H1 (cell line): ENCODE measurements around the gene EIF1B. TPM values are rescaled to one million over a fixed set of nuclear protein-coding genes. Genes with fewer than 3 reads are reported as not detected.

Source experiments
- ASH2L ChIP-seq: fragments of 200-600, 300-600 bp; sonication (generic); IDR thresholded peaks from one replicate; pipeline ENCODE4 v1.7.1; 2017; ENCODE audit warnings: low read length
- BCL11A ChIP-seq, 2 experiments: IDR thresholded peaks; one replicate each; pipeline ENCODE4 v1.6.1; 2011; ENCODE audit warnings: low read depth in 2 of 2, low read length in 2 of 2, mild to moderate bottlenecking in 2 of 2
- CBX8 ChIP-seq: fragments of 300-800, 300-1000 bp; sonication (generic); IDR thresholded peaks from 2 replicates; pipeline ENCODE4 v1.7.1; 2016; ENCODE audit warnings: low read depth, low read length, borderline replicate concordance
- CHD2 ChIP-seq: IDR thresholded peaks from 2 replicates; pipeline ENCODE4 v1.6.1; 2012; ENCODE audit warnings: low read length, improper control_type of control experiment
- GTF2F1 ChIP-seq: IDR thresholded peaks from 2 replicates; pipeline ENCODE4 v1.6.1; 2012; ENCODE audit warnings: low read depth, low read length, improper control_type of control experiment, borderline replicate concordance
- HDAC2 ChIP-seq, 2 experiments: fragments of 300-600 bp in 1 of 2; sonication (generic) in 1 of 2; IDR thresholded peaks; 2 replicates each; pipeline ENCODE4 v1.6.1; 2011 to 2012; ENCODE audit warnings: low read depth in 2 of 2, low read length in 2 of 2, mild to moderate bottlenecking in 2 of 2, moderate library complexity in 2 of 2, borderline replicate concordance in 1 of 2, inconsistent platforms in 1 of 2
- JUN ChIP-seq: IDR thresholded peaks from 2 replicates; pipeline ENCODE4 v1.6.1; 2011; ENCODE audit warnings: low read depth, mild to moderate bottlenecking, improper control_type of control experiment, low read length
- JUND ChIP-seq: IDR thresholded peaks from 2 replicates; pipeline ENCODE4 v1.6.1; 2011; ENCODE audit warnings: mild to moderate bottlenecking, improper control_type of control experiment, low read length
- KDM1A ChIP-seq: fragments of 200-600, 300-600 bp; sonication (generic); IDR thresholded peaks from 2 replicates; pipeline ENCODE4 v1.7.1; 2016; ENCODE audit warnings: mild to moderate bottlenecking, low read length, borderline replicate concordance
- KDM5A ChIP-seq: fragments of 200-600 bp; IDR thresholded peaks from 2 replicates; pipeline ENCODE4 v1.7.1; 2012; ENCODE audit warnings: mild to moderate bottlenecking, low read length, inconsistent platforms, mixed read lengths
- MAFK ChIP-seq: IDR thresholded peaks from 2 replicates; pipeline ENCODE4 v1.6.1; 2012; ENCODE audit warnings: low read depth, mild to moderate bottlenecking, improper control_type of control experiment, low read length
- MAX ChIP-seq: IDR thresholded peaks from 2 replicates; pipeline ENCODE4 v1.6.1; 2012; ENCODE audit warnings: inconsistent platforms
- POLR2A ChIP-seq, 2 experiments: IDR thresholded peaks; 1 replicate in 1 of 2; 2 replicates in 1 of 2; pipeline ENCODE4 v1.6.1; 2011; ENCODE audit warnings: low read depth in 2 of 2, low read length in 2 of 2, mild to moderate bottlenecking in 2 of 2; ENCODE audit errors: control extremely low read depth in 1 of 2
- POU5F1 ChIP-seq: IDR thresholded peaks from 2 replicates; pipeline ENCODE4 v1.6.1; 2011; ENCODE audit warnings: low read depth, mild to moderate bottlenecking, low read length, moderate library complexity
- RAD21 ChIP-seq, 2 experiments: IDR thresholded peaks in 1 of 2; conservative IDR thresholded peaks in 1 of 2; 2 replicates each; pipeline ENCODE4 v1.6.1; 2011; ENCODE audit warnings: low read depth in 2 of 2, low read length in 2 of 2, improper control_type of control experiment in 1 of 2, inconsistent platforms in 1 of 2, mild to moderate bottlenecking in 1 of 2, moderate library complexity in 1 of 2
- RXRA ChIP-seq: IDR thresholded peaks from 2 replicates; pipeline ENCODE4 v1.6.1; 2011; ENCODE audit warnings: low read depth, mild to moderate bottlenecking, low read length, moderate library complexity; ENCODE audit not compliant: insufficient read depth
- SIX5 ChIP-seq: IDR thresholded peaks from 2 replicates; pipeline ENCODE4 v1.6.1; 2011; ENCODE audit warnings: mild to moderate bottlenecking, low read depth, low read length
- SP1 ChIP-seq: IDR thresholded peaks from 2 replicates; pipeline ENCODE4 v1.6.1; 2011; ENCODE audit warnings: low read depth, low read length
- SP2 ChIP-seq: IDR thresholded peaks from 2 replicates; pipeline ENCODE4 v1.6.1; 2012; ENCODE audit warnings: mild to moderate bottlenecking, low read length, inconsistent platforms
- SRF ChIP-seq: IDR thresholded peaks from 2 replicates; pipeline ENCODE4 v1.6.1; 2011; ENCODE audit warnings: mild to moderate bottlenecking, low read depth, low read length, moderate library complexity
- SUZ12 ChIP-seq: fragments of 200-600 bp; sonication (generic); IDR thresholded peaks from 2 replicates; pipeline ENCODE4 v1.6.1; 2012; ENCODE audit warnings: mild to moderate bottlenecking, inconsistent platforms, low read length, moderate library complexity, mixed read lengths
- TAF1 ChIP-seq: IDR thresholded peaks from 2 replicates; pipeline ENCODE4 v1.6.1; 2011; ENCODE audit warnings: mild to moderate bottlenecking, low read depth, low read length
- TBP ChIP-seq: IDR thresholded peaks from 2 replicates; pipeline ENCODE4 v1.6.1; 2011; ENCODE audit warnings: low read depth, low read length, improper control_type of control experiment
- TEAD4 ChIP-seq: IDR thresholded peaks from 2 replicates; pipeline ENCODE4 v1.6.1; 2012; ENCODE audit warnings: low read depth, low read length, inconsistent platforms, mixed read lengths
- USF2 ChIP-seq: IDR thresholded peaks from 2 replicates; pipeline ENCODE4 v1.6.1; 2011; ENCODE audit warnings: low read length, improper control_type of control experiment
- polyA plus RNA-seq, 7 experiments: library from polyadenylated mRNA; depleted of rRNA in 3 of 7; stranded (reverse) in 5 of 7; unstranded in 2 of 7; fragments of >200 nt in 5 of 7; fragments of 200-250 nt in 2 of 7; gene quantifications; 1 replicate in 5 of 7; 2 replicates in 1 of 7; 4 replicates in 1 of 7; pipeline versions ENCODE4 v1.2.1 to v1.2.3, GENCODE V29; 2011 to 2013; ENCODE audit warnings: missing spikeins in 2 of 7, mixed read lengths in 2 of 7
- total RNA-seq: library from RNA; stranded (reverse); fragmentation: NEBNext Ultra II Directional; extraction: Animal tissue kit (Norgen Biotek cat#: 25700); gene quantifications from 2 replicates; pipeline ENCODE4 v1.2.1, GENCODE V29; 2021

EIF1B gene
- total and polyA plus RNA-seq, 2 of the 8 experiments (the other 6 are each of a cell fraction or from before 2014, with no cell fraction given) = 42.4 to 115 TPM

- peak; percentile 56; the same call in 1 of the 2 replicates for TF ChIP-seq SP1
- TF ChIP-seq MAX = peak; percentile 54; the same call in 1 of the 2 replicates
- TF ChIP-seq RXRA = peak; percentile 62; the same call in 1 of the 2 replicates
- TF ChIP-seq TBP = peak; percentile 91
- TF ChIP-seq SRF = no peak
- no peak for TF ChIP-seq KDM1A
- TF ChIP-seq RAD21 (IDR thresholded peaks at IDR 0.05 in 1 of 2, conservative IDR thresholded peaks at IDR 0.05 in 1 of 2; ENCODE audit: low read depth in 2 of 2, low read length in 2 of 2) = peak; percentile 40 to 54
- peak; percentile 73; the same call in 1 of the 2 replicates for TF ChIP-seq GTF2F1
- TF ChIP-seq USF2 = peak; percentile 96
- 0 out of 2 replicates have a peak, but pooled peaks have one; percentile 23 for TF ChIP-seq TEAD4
- no peak for TF ChIP-seq CHD2
- no peak for TF ChIP-seq POU5F1
- no peak for TF ChIP-seq SP2
- peak; percentile 93 for TF ChIP-seq ASH2L
- TF ChIP-seq BCL11A (IDR thresholded peaks at IDR 0.05; ENCODE audit: low read depth in 2 of 2, low read length in 2 of 2) = no peak
- TF ChIP-seq HDAC2 (IDR thresholded peaks at IDR 0.05; ENCODE audit: borderline replicate concordance in 1 of 2, low read depth in 2 of 2, low read length in 2 of 2) = 0 out of 4 replicates have a peak, but pooled peaks of 1 of the 2 experiments have one; percentile 21
- TF ChIP-seq SIX5 = peak; percentile 88
- TF ChIP-seq KDM5A = no peak
- TF ChIP-seq JUN = no peak
- TF ChIP-seq SUZ12 = no peak
- no peak; the same call in 1 of the 2 replicates for TF ChIP-seq JUND
- peak; percentile 97 for TF ChIP-seq TAF1
- TF ChIP-seq MAFK = no peak
- no peak for TF ChIP-seq CBX8
- peak; percentile 74 to 97 for TF ChIP-seq POLR2A (IDR thresholded peaks at IDR 0.05; ENCODE audit: control extremely low read depth in 1 of 2, low read depth in 2 of 2, low read length in 2 of 2)
Observed at GRCh38 chr3:40309418-40309924, at the start of gene EIF1B (continued).
